GM19240 (cell line): ENCODE data around the gene TTF1.
"Not testable (repeated sequence)": the region's sequence is repeated elsewhere in the genome, so short reads cannot be mapped to it uniquely, and the experiment has no call there.

Experiments
- DNase-seq: peaks from one replicate; pipeline ENCODE4 v3.0.0; 2011; ENCODE audit warnings: low spot score; ENCODE audit not compliant: insufficient read length

The TTF1 gene

GRCh38 chr9:132412089-132412488 is 5.4 kb upstream of the TTF1 start:
- DNase-seq = no peak

- peak; percentile 56 for DNase-seq
Observed at GRCh38 chr9:132411091-132411508, 4.5 kb upstream of the TTF1 start.

GRCh38 chr9:132410642-132411041 is 4.0 kb upstream of the TTF1 start:
- DNase-seq = no peak

GRCh38 chr9:132409828-132410528 is 3.3 kb upstream of the TTF1 start, which contains the start of gene CFAP77:
Gene CFAP77 (plus strand): TSS chr9:132410211. CDS start chr9:132410272, 61 bp downstream.
- no peak for DNase-seq

GRCh38 chr9:132408521-132408920 is 1.9 kb upstream of the TTF1 start:
- no peak for DNase-seq

- no peak for DNase-seq
Observed at GRCh38 chr9:132407196-132407595, 556 bp upstream of the TTF1 start.

GRCh38 chr9:132404228-132404881 is 2.3 kb downstream of the TTF1 start:
- DNase-seq = no peak

GRCh38 chr9:132401824-132402223 is 4.8 kb downstream of the TTF1 start:
- no peak for DNase-seq

- no peak for DNase-seq
Observed at GRCh38 chr9:132395560-132395959, 11.1 kb downstream of the TTF1 start.

- DNase-seq = no peak
Observed at GRCh38 chr9:132391449-132391848, 15.2 kb downstream of the TTF1 start.

- DNase-seq = no peak
Observed at GRCh38 chr9:132390966-132391365, 15.7 kb downstream of the TTF1 start.

- DNase-seq = no peak
Observed at GRCh38 chr9:132387133-132387532, 19.5 kb downstream of the TTF1 start.

- no peak for DNase-seq
Observed at GRCh38 chr9:132384376-132384775, 22.3 kb downstream of the TTF1 start.

- no peak for DNase-seq
Observed at GRCh38 chr9:132383462-132383883, 23.2 kb downstream of the TTF1 start.

GRCh38 chr9:132381966-132382541 is 24.6 kb downstream of the TTF1 start:
- no peak for DNase-seq

- not testable (repeated sequence) for DNase-seq
Observed at GRCh38 chr9:132378416-132378815, 28.2 kb downstream of the TTF1 start.

- not testable (repeated sequence) for DNase-seq
Observed at GRCh38 chr9:132377769-132378168, 28.9 kb downstream of the TTF1 start.

GRCh38 chr9:132372177-132373095 is 34.2 kb downstream of the TTF1 start:
- no peak for DNase-seq

GRCh38 chr9:132370592-132370991 is 36.0 kb downstream of the TTF1 start:
- no peak for DNase-seq

- DNase-seq = no peak
Observed at GRCh38 chr9:132369421-132369820, 37.2 kb downstream of the TTF1 start.

- DNase-seq = no peak
Observed at GRCh38 chr9:132367613-132368313, 38.9 kb downstream of the TTF1 start.
